ENCODE measurements around the gene CDC42. TPM values are rescaled to one million over a fixed set of nuclear protein-coding genes. Genes with fewer than 3 reads are reported as not detected.

CDC42 gene
- total and polyA plus RNA-seq, 10 of the 15 experiments (the other 5 are each of a cell fraction or from before 2014, with no cell fraction given) = 184 to 479 (median 326) TPM

DNA sequence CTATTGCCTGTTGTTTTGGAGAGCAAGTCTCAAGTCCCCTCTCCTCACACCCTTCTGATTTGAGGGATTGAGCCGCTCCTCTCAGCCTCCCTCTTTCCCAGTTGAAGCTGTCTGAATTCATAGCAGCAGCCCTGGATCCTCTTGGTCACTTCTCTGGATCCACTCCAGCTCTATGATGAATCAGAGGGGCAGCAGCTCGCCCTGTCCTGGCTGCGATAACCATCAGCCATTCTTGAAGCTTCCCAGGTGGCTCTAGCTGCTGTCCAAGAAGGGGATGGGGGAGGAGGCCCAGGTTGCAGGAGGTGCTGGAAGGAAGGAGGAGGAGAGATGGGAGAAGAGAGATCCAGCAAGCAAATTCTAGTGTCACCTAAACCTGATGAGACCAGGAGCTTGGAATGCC is 59.1 kb downstream of the CDC42 start (continued):
- TF ChIP-seq RELB (IDR thresholded peaks at IDR 0.05; ENCODE audit: low read depth) (no peak), CHD2 (IDR thresholded peaks at IDR 0.05; ENCODE audit: borderline replicate concordance, low read depth, low read length) (no peak)

DNA sequence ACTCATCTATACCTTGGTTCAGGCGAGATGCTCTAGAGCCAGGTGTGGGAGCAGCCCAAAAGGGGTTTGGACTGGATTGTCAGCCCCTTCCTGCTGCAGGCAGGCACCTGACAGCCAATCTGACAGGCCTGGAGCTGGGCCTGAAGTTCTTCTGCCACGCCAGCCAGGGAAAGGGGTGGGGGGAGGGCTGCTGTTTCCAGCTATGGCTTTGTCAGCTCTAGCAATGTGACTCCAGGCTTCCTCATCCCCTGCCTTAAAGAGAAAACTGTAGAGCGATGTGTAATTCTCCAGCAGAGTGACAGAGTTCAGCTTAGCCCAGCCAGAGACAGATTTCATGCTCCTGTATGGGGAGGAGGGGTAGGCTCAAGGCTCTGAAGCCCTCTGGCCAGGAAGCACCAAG is 60.0 kb downstream of the CDC42 start:
- H3K9ac ChIP-seq (ENCODE audit: control insufficient read depth, insufficient read depth, low read length) = no peak overlapping the region; the same call in 1 of the 2 replicates
- peaks cover 15 to 26% of the 10 kb centered on the region in 2 experiments; a peak in 3 of 4 replicates for H3K36me3 ChIP-seq (ENCODE audit: control insufficient read depth in 2 of 2, insufficient read depth in 2 of 2, low read length in 1 of 2)
- BruUV-seq (replicated peaks) = no TSS peak
- ChIA-PET CTCF (interaction anchor here (0.6 kb wide), 1 partner anchor 1434 kb away, joined by 3 read pairs; no protein-coding TSS in a partner anchor), SMC1A (ENCODE audit: uncharacterized antibody, unreplicated experiment) (no interaction called here), RAD21 (ENCODE audit: unreplicated experiment) (no interaction called here), POLR2A (no interaction called here)
- ATAC-seq (no peak), DNase-seq (ENCODE audit: low read depth, low spot score) (no peak), FAIRE-seq (no peak)
- H3K4me3 ChIP-seq = no peak overlapping the region
- in situ Hi-C loops (cut with MboI) = no loop called here
- H4K20me1 ChIP-seq (ENCODE audit: control insufficient read depth, insufficient read depth) = peaks cover 2% of the 10 kb centered on the region; the same call in 1 of the 2 replicates
- H3K27me3 ChIP-seq (replicated peaks in 1 of 2; ENCODE audit: control insufficient read depth in 2 of 2, insufficient read depth in 2 of 2, low read length in 1 of 2) = no peaks in the 10 kb centered on the region
- no peaks in the 10 kb centered on the region for H3K9me3 ChIP-seq (replicated peaks; ENCODE audit: control insufficient read depth, insufficient read depth, low read length)
- no peak overlapping the region for H2AFZ ChIP-seq (ENCODE audit: control insufficient read depth, low read depth, low read length)
- no peak overlapping the region for H3K4me2 ChIP-seq (ENCODE audit: control insufficient read depth, insufficient read depth)
- WGBS (ENCODE audit: insufficient coverage, insufficient replicate concordance, low lambda C conversion rate, missing lambda C conversion rate) = 96% methylated on average over 3 of the region's 3 CpGs
- peaks cover 28% of the 10 kb centered on the region for H3K4me1 ChIP-seq (ENCODE audit: control insufficient read depth, insufficient read depth, low read length)
- TF ChIP-seq NFIC (IDR thresholded peaks at IDR 0.05; ENCODE audit: low read depth, low read length) (no peak), PAX8 (IDR thresholded peaks at IDR 0.05) (no peak), ZNF622 (IDR thresholded peaks at IDR 0.05) (no peak), HDAC6 (IDR thresholded peaks at IDR 0.05; ENCODE audit: unreplicated experiment) (no peak), SP1 (IDR thresholded peaks at IDR 0.05; ENCODE audit: low read depth, low read length) (no peak), EZH2 (IDR thresholded peaks at IDR 0.05; ENCODE audit: borderline replicate concordance, control insufficient read depth, low read depth, low read length) (no peak), FOXK2 (IDR thresholded peaks at IDR 0.05) (no peak), RAD21 (IDR thresholded peaks at IDR 0.05; ENCODE audit: insufficient read depth, low read depth, low read length) (no peak), SPI1 (IDR thresholded peaks at IDR 0.05; ENCODE audit: borderline replicate concordance, insufficient read depth, low read depth, low read length) (no peak), YBX1 (IDR thresholded peaks at IDR 0.05) (no peak)
- no peaks in the 10 kb centered on the region for H3K79me2 ChIP-seq (ENCODE audit: control insufficient read depth, insufficient read depth, low read length)
- no peak overlapping the region for H3K27ac ChIP-seq (ENCODE audit: control insufficient read depth, insufficient read depth)
- intact Hi-C loops (cut with micrococcal nuclease; ENCODE audit: unreplicated experiment) = no loop called here

Data from GM12878 (cell line).